ENCODE data around the gene CAVIN4.

GRCh38 chr9:100575765-100576386, 2.0 kb upstream of the CAVIN4 start:
- no peak for TF ChIP-seq CTCF (IDR thresholded peaks at IDR 0.05)
- TF ChIP-seq POLR2A (IDR thresholded peaks at IDR 0.05): no peak
